Lower leg skin (tissue), 4 donors: ENCODE data around the gene ZNF783. TPM values are rescaled to one million over a fixed set of nuclear protein-coding genes. Genes with fewer than 3 reads are reported as not detected.

Source experiments
- DNase-seq, 2 donors: peaks; one replicate each; pipeline ENCODE4 v3.0.0-alpha.2; 2019; ENCODE audit warnings: low spot score in 2 of 2
- H3K4me3 ChIP-seq: fragments of 200-600 bp; sonication (generic); 2 replicates; pipeline ENCODE4 v1.5.1; 2017; ENCODE audit warnings: mild to moderate bottlenecking, low read depth; ENCODE audit not compliant: poor library complexity, severe bottlenecking
- POLR2A ChIP-seq, 2 donors: fragments of 450-650 bp; IDR thresholded peaks; one replicate each; pipeline ENCODE4 v1.6.1; 2016 to 2017; ENCODE audit warnings: antibody characterized with exemption in 2 of 2, mild to moderate bottlenecking in 1 of 2, moderate library complexity in 1 of 2
- WGBS, 2 donors: methylation state at CpG; one replicate each; pipeline ENCODE4 v1.1.5; 2018; 5-methylcytosine and 5-hydroxymethylcytosine counted together
- intact Hi-C: fragments of 100-400 bp; cut with DNase I; formaldehyde crosslinking; loops from one replicate; pipeline ENCODE4 v1.15.0; 2023; ENCODE audit warnings: low total_unique reads
- total RNA-seq, 4 donors: library from RNA; depleted of rRNA; stranded (reverse); fragments of >200 nt; gene quantifications; one replicate each; pipeline ENCODE4 v1.1.0, GENCODE V29; 2016
- TF ChIP-seq, protein P1 (sequence below), 3 donors: fragments of 450-650 bp; IDR thresholded peaks; one replicate each; pipeline ENCODE4 v1.5.1; 2016; ENCODE audit warnings: antibody characterized with exemption in 3 of 3, mild to moderate bottlenecking in 3 of 3, moderate library complexity in 2 of 3

Gene ZNF783
- total RNA-seq = 10 to 100 TPM in 3 of 4 donors, 1 to 10 TPM in 1; 6.8 to 17.2 (median 13.0) TPM

GRCh38 chr7:149261829-149262617, at the start of gene ZNF783:
TSS of gene ZNF783 (plus strand) at chr7:149262196. CDS start at chr7:149262334, 138 bp downstream.
- WGBS, 2 donors = 0 to 4% methylated on average over 14 to 26 of the region's 115 CpGs
- H3K4me3 ChIP-seq = peak within 1 kb of the TSS; percentile 45
- intact Hi-C loops = no loop called here
- TF ChIP-seq, protein P1, sequence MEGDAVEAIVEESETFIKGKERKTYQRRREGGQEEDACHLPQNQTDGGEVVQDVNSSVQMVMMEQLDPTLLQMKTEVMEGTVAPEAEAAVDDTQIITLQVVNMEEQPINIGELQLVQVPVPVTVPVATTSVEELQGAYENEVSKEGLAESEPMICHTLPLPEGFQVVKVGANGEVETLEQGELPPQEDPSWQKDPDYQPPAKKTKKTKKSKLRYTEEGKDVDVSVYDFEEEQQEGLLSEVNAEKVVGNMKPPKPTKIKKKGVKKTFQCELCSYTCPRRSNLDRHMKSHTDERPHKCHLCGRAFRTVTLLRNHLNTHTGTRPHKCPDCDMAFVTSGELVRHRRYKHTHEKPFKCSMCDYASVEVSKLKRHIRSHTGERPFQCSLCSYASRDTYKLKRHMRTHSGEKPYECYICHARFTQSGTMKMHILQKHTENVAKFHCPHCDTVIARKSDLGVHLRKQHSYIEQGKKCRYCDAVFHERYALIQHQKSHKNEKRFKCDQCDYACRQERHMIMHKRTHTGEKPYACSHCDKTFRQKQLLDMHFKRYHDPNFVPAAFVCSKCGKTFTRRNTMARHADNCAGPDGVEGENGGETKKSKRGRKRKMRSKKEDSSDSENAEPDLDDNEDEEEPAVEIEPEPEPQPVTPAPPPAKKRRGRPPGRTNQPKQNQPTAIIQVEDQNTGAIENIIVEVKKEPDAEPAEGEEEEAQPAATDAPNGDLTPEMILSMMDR (IDR thresholded peaks at IDR 0.05) = no peak
- peak; percentile 65 to 96 for DNase-seq

- TF ChIP-seq, protein P1 (IDR thresholded peaks at IDR 0.05) = no peak
- no peak for TF ChIP-seq POLR2A (IDR thresholded peaks at IDR 0.05)
- H3K4me3 ChIP-seq = no peak overlapping the region
- intact Hi-C loops = no loop called here
- WGBS, 2 donors = 44 to 45% methylated on average over 7 of the region's 7 CpGs
- DNase-seq = no peak
Measured at GRCh38 chr7:149214020-149214720, 47.8 kb upstream of the ZNF783 start.

- TF ChIP-seq POLR2A (IDR thresholded peaks at IDR 0.05) = no peak
- TF ChIP-seq, protein P1 (IDR thresholded peaks at IDR 0.05) = no peak
- H3K4me3 ChIP-seq = no peak overlapping the region
- intact Hi-C loops = no loop called here
- no peak for DNase-seq
- 77 to 88% methylated on average over 2 of the region's 2 CpGs for WGBS, 2 donors
Measured at GRCh38 chr7:149216402-149216801, 45.6 kb upstream of the ZNF783 start.

DNA sequence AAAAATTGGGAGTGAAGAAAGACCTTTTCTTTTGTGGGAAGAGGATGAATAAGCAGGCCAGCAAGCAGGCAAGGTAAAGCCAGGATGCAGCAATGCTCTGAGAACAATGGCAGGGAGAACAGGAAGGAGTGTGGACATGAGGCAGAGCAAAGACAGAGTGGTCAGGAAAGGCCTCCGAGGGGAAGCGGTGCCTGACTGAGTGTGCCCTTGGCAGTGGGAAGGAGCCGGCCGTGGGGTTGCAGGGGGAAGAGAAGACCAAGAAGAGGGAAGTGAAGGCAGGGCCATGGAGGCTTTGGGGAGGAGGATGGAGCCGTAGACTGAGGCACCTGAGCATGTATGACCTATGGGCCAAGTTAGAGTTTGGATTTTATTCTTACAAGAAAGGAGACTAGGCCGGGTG, 44.4 kb upstream of the ZNF783 start:
- H3K4me3 ChIP-seq = no peak overlapping the region
- WGBS, 2 donors = 86 to 94% methylated on average over 6 of the region's 6 CpGs
- no peak for DNase-seq

GRCh38 chr7:149218469-149219420, 43.3 kb upstream of the ZNF783 start:
- intact Hi-C loops = no loop called here
- H3K4me3 ChIP-seq = no peak overlapping the region
- WGBS, 2 donors = 89 to 94% methylated on average over 10 of the region's 10 CpGs
- no peak for DNase-seq
- TF ChIP-seq, protein P1 (IDR thresholded peaks at IDR 0.05) = no peak
- no peak for TF ChIP-seq POLR2A (IDR thresholded peaks at IDR 0.05)

More for the DNA sequence above, 44.4 kb upstream of the ZNF783 start:
- intact Hi-C loops = no loop called here
- TF ChIP-seq, protein P1 (IDR thresholded peaks at IDR 0.05) = no peak
- no peak for TF ChIP-seq POLR2A (IDR thresholded peaks at IDR 0.05)
